Tibial nerve (tissue), 3 donors: ENCODE data around the gene BATF.

ENCODE experiments used
- CTCF ChIP-seq, 5 experiments: fragments of 200-600 bp in 3 of 5; fragments of 450-650 bp in 2 of 5; sonication (generic) in 3 of 5; IDR thresholded peaks; one replicate each; pipeline ENCODE4 v1.5.1; 2016 to 2019; ENCODE audit warnings: antibody characterized with exemption in 5 of 5, mild to moderate bottlenecking in 3 of 5, moderate library complexity in 2 of 5
- POLR2A ChIP-seq, 2 donors: fragments of 450-650 bp; IDR thresholded peaks; one replicate each; pipeline ENCODE4 v1.6.1; 2017; ENCODE audit warnings: antibody characterized with exemption in 2 of 2, mild to moderate bottlenecking in 2 of 2, moderate library complexity in 2 of 2

- TF ChIP-seq CTCF (IDR thresholded peaks at IDR 0.05) (no peak), POLR2A (IDR thresholded peaks at IDR 0.05) (no peak)
These were observed 8.2 kb upstream of the BATF start for GRCh38 chr14:75513911-75514672.
